Right cardiac atrium (tissue), 5 donors: ENCODE data around the gene AADAT. TPM values are rescaled to one million over a fixed set of nuclear protein-coding genes. Genes with fewer than 3 reads are reported as not detected.
"Not testable (repeated sequence)": the region's sequence is repeated elsewhere in the genome, so short reads cannot be mapped to it uniquely, and the experiment has no call there.

Experiments used
- ATAC-seq, 2 donors: fragments of 200-7000 bp; cut with Tn5 transposase; one replicate each; pipeline versions ENCODE4 v1.8.0 to v1.9.1; 2020; ENCODE audit warnings: moderate library complexity in 2 of 2, mild to moderate bottlenecking in 1 of 2
- DNase-seq, 3 donors: peaks; one replicate each; pipeline ENCODE4 v3.0.0-alpha.2; 2020
- H3K27ac ChIP-seq: one replicate; pipeline ENCODE4 v1.5.1; 2013; ENCODE audit warnings: mild to moderate bottlenecking, low read length, control low read depth, moderate library complexity
- H3K27me3 ChIP-seq: one replicate; pipeline ENCODE4 v1.6.1; 2013; ENCODE audit not compliant: control insufficient read depth, insufficient read depth
- H3K4me1 ChIP-seq: one replicate; pipeline ENCODE4 v1.6.1; 2013; ENCODE audit warnings: low read length; ENCODE audit not compliant: control insufficient read depth, insufficient read depth
- H3K4me3 ChIP-seq: one replicate; pipeline ENCODE4 v1.5.1; 2013; ENCODE audit warnings: low read length, control low read depth
- H3K9me3 ChIP-seq: one replicate; pipeline ENCODE4 v1.6.1; 2013; ENCODE audit warnings: low read length; ENCODE audit not compliant: control insufficient read depth
- WGBS: extraction: QIAGEN DNeasy Blood & Tissue Kit; methylation state at CpG from one replicate; pipeline ENCODE4 v1.1.7; 2013; 5-methylcytosine and 5-hydroxymethylcytosine counted together
- intact Hi-C, 4 donors: fragments of 100-400 bp; cut with DNase I; formaldehyde crosslinking; loops; one replicate each; pipeline versions ENCODE4 v1.11.0 to v1.14.0; 2022 to 2023
- long read RNA-seq, 4 donors: library from polyadenylated mRNA; unstranded; transcript quantifications; one replicate each; pipeline ENCODE4 v2.0.0, GENCODE V29; 2020 to 2021
- polyA plus RNA-seq: library from polyadenylated mRNA; stranded (reverse); fragments of 200-250 nt; gene quantifications from one replicate; pipeline ENCODE4 v1.2.3, GENCODE V29; 2013
- total RNA-seq, 4 donors: library from RNA; stranded (reverse); fragmentation: NEBNext Ultra II Directional; extraction: Animal tissue kit (Norgen Biotek cat#: 25700); gene quantifications; one replicate each; pipeline ENCODE4 v1.2.1, GENCODE V29; 2021
- donor health status: healthy with polysubstance abuse.
- donor health status: DM: no; HTN: yes; CAD: no.
- donor health status: DM: no; HTN: no; CAD: no.
- donor health status: DM: no; HTN: yes; CAD: no; lungs with severe emphysema.
- donor health status: DM: yes; HTN: yes; CAD: no.

Gene AADAT
- total RNA-seq (1 to 10 TPM; 2.0 to 2.1 (median 2.1) TPM), polyA plus RNA-seq (1.5 TPM)
- long read RNA-seq, donor 1, transcript AADAT-201 (13 exons, 2,261 nt): major isoform, 5 of 7 reads
- long read RNA-seq, donor 1, partial matches to known transcripts: 0 of 7 reads
- long read RNA-seq, donor 1, other reads (novel, unspliced or antisense): 2 of 7 reads
- long read RNA-seq, donor 2, partial matches to known transcripts: 0 of 1 reads
- long read RNA-seq, donor 2, other reads (novel, unspliced or antisense): 0 of 1 reads
- long read RNA-seq, donor 3: 0 reads
- long read RNA-seq, donor 4, partial matches to known transcripts: 0 of 2 reads
- long read RNA-seq, donor 4, other reads (novel, unspliced or antisense): 1 of 2 reads

DNA sequence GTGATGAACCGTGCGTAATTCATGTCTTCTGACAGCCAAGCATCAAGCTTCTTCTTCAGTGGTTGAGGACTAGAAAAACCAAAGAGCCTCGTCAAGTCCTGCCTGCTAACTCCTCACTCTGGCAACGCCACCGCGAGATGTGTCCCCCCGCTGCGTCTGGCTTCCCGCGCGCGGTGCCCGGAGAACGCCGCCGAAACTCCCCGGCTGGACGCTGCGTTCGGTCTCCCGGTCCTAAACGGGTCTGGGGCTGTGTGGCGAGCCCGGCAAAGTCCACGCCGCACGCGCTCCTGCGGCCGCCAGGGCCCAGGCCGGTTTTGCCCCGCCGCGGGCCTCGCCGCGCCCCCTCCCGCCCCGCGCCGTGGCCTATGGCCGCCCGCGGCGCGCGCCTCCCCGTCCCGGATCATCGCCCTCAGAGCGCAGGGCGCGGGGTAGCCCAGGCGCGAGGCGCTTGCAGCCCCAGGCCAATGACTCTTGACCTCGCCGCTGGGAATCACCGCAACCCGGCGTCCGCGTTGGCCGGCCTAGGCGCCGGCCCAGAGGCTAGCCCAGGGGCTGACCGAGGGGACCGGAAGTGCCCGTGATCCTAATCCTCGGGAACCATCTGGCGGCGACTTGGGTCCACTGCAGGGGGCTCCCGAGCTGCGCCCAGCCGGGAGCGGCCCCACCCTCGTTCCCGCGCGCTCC, at the start of gene AADAT:
Gene AADAT, minus strand, starts transcription at position 289 of the 684 bp plus-strand sequence. Its CDS starts 266 bp downstream, at position 23.
- H3K4me1 ChIP-seq: no peaks in the 10 kb centered on the region
- H3K27me3 ChIP-seq: no peaks in the 10 kb centered on the region
- H3K4me3 ChIP-seq: peak within 1 kb of the TSS; percentile 63
- under 1% methylated on average over 80 of the region's 80 CpGs for whole genome bisulfite sequencing
- peak; percentile 98 to 99 for ATAC-seq
- H3K9me3 ChIP-seq: no peaks in the 10 kb centered on the region
- peak; percentile 81 to 90 (median 90) for DNase-seq
- intact Hi-C loops: no loop called here
- peak within 1 kb of the TSS; percentile 8 for H3K27ac ChIP-seq

GRCh38 chr4:170138580-170139194, 48.9 kb upstream of the AADAT start:
- Histone ChIP-seq H3K27me3 (no peaks in the 10 kb centered on the region), H3K27ac (no peak overlapping the region), H3K9me3 (no peaks in the 10 kb centered on the region), H3K4me1 (no peaks in the 10 kb centered on the region), H3K4me3 (no peak overlapping the region)
- DNase-seq (peak; percentile 62 to 83 (median 65)), ATAC-seq (peak; percentile 68 to 72)
- intact Hi-C loops: no loop called here
- WGBS: 4% methylated on average over 15 of the region's 15 CpGs

- intact Hi-C loops: no loop called here
- Histone ChIP-seq H3K9me3 (peaks cover 2% of the 10 kb centered on the region), H3K4me1 (no peaks in the 10 kb centered on the region), H3K4me3 (no peak overlapping the region), H3K27me3 (no peaks in the 10 kb centered on the region), H3K27ac (no peak overlapping the region)
- ATAC-seq (no peak), DNase-seq (no peak)
- 65% methylated on average over 3 of the region's 3 CpGs for WGBS
Observed at GRCh38 chr4:170137927-170138326, 48.2 kb upstream of the AADAT start.

DNA sequence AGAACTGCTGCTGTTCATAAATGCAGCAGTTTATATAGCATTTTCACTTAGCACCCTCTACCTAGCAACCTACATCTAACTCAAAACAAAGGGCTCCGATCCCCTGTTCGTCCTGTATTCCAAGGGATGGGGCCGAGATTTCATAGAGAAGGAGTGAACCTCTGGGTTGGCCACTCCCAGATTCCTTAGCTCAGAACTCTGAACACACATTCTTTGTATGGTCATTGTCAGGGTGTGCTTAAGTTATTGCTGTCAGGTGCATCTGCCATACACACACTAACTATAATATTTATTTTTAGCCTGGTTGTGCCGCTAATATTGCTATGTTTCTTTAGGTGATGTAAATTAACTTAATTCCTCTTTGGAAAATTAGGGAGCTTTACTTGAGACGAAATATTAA, 47.7 kb upstream of the AADAT start:
- WGBS: 61% methylated on average over 5 of the region's 5 CpGs
- intact Hi-C loops: no loop called here
- no peak for ATAC-seq

DNA sequence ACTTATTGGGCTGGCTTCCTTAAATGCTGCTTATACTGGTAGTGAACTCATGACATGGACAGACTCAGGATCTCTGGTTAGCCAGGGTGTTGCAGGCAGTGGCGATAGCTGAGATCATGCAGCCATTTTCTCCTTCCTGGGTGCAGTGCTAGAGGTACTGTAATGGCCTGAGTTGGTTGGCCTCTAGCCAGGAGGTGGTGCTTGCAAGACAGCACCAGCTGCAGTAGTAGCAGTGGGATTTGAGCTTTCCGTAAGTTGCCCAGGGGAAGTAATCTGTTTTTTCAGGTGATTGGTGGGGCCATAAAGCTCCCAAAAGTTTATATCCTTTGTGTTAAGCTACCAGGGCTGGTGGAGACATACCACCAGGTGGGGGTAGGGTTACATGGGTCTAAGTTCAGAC, 45.1 kb upstream of the AADAT start:
- H3K27ac ChIP-seq: no peak overlapping the region
- H3K27me3 ChIP-seq: no peaks in the 10 kb centered on the region
- DNase-seq (peak in 1 of 3 donors; percentile 18), ATAC-seq (no peak)
- intact Hi-C loops: no loop called here
- WGBS: 68% methylated on average over 2 of the region's 2 CpGs
- H3K4me3 ChIP-seq: no peak overlapping the region
- peaks cover 4% of the 10 kb centered on the region for H3K9me3 ChIP-seq
- no peaks in the 10 kb centered on the region for H3K4me1 ChIP-seq

More for the DNA sequence above, 47.7 kb upstream of the AADAT start:
- DNase-seq: no peak
- Histone ChIP-seq H3K9me3 (peaks cover 2% of the 10 kb centered on the region), H3K27me3 (no peaks in the 10 kb centered on the region), H3K4me3 (no peak overlapping the region), H3K27ac (no peak overlapping the region), H3K4me1 (no peaks in the 10 kb centered on the region)

DNA sequence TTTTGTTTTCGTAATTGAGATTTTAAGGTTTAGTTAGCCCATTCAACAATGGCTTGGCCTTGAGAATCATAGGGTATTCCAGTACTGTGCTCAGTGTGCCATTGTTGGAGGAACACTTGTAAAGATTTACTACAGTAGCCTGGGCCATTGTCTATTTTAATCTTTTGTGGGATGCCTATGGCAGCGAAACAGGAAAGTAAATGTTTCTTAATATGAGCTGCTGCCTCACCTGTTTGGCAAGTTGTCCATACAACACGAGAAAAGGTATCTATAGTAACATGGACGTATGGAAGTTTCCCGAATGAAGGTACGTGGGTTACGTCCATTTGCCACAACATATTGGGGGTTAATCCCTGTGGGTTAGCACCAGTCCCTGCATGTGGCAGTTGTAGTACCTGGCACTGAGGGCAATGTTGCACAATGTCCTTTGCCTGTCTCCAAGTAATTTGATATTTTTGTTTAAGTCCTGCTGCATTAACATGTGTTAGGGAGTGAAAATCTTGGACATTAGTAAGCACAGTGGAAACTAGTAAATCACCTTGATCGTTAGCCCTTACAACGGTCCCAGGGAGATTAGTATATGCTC, 38.6 kb upstream of the AADAT start:
- Histone ChIP-seq H3K4me3 (no peak overlapping the region), H3K27me3 (no peaks in the 10 kb centered on the region), H3K9me3 (peaks cover 4% of the 10 kb centered on the region), H3K27ac (no peak overlapping the region), H3K4me1 (no peaks in the 10 kb centered on the region)
- WGBS: 81% methylated on average over 9 of the region's 9 CpGs
- intact Hi-C loops: no loop called here
- DNase-seq (no peak), ATAC-seq (no peak)

GRCh38 chr4:170127758-170128157, 38.0 kb upstream of the AADAT start:
- H3K4me3 ChIP-seq: no peak overlapping the region
- H3K4me1 ChIP-seq: no peaks in the 10 kb centered on the region
- peaks cover 3% of the 10 kb centered on the region for H3K9me3 ChIP-seq
- no peaks in the 10 kb centered on the region for H3K27me3 ChIP-seq
- no peak overlapping the region for H3K27ac ChIP-seq
- intact Hi-C loops: no loop called here
- DNase-seq (no peak), ATAC-seq (no peak)
- WGBS: 95% methylated on average over 10 of the region's 10 CpGs

DNA sequence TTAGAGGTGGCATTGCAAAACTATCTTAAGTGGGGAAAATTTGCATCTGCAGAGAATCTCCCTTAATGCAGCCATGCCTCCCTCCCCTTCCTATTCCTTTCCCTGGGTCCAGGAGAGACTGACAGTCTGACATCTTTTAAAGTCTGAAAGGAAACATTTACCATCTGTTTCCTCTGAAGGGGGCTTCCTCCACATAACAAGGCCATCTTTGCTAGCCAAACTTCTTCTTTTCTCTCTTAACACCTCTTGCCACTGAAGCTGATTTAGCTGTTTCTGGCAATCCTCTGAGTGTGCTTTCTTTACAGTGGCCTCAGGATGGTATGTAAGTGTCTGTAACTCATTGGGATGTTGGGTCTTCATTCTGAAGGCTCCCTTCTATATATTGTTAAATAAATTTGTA, 34.6 kb upstream of the AADAT start:
- Histone ChIP-seq H3K27me3 (no peaks in the 10 kb centered on the region), H3K4me1 (no peaks in the 10 kb centered on the region), H3K4me3 (no peak overlapping the region), H3K27ac (no peak overlapping the region), H3K9me3 (no peaks in the 10 kb centered on the region)
- no peak for ATAC-seq
- intact Hi-C loops: no loop called here
- DNase-seq: no peak

- Histone ChIP-seq H3K4me3 (no peak overlapping the region), H3K4me1 (no peaks in the 10 kb centered on the region), H3K27me3 (no peaks in the 10 kb centered on the region), H3K27ac (no peak overlapping the region), H3K9me3 (no peaks in the 10 kb centered on the region)
- intact Hi-C loops: no loop called here
- DNase-seq (no peak), ATAC-seq (no peak)
Observed at GRCh38 chr4:170122252-170122651, 32.5 kb upstream of the AADAT start.

- Histone ChIP-seq H3K27ac (no peak overlapping the region), H3K4me3 (no peak overlapping the region), H3K27me3 (no peaks in the 10 kb centered on the region), H3K4me1 (no peaks in the 10 kb centered on the region), H3K9me3 (no peaks in the 10 kb centered on the region)
- 89% methylated on average over 4 of the region's 4 CpGs for WGBS
- no peak for DNase-seq
- ATAC-seq: no peak
- intact Hi-C loops: no loop called here
Observed at GRCh38 chr4:170114636-170115035, 24.9 kb upstream of the AADAT start.

- WGBS: 55% methylated on average over 1 of the region's 1 CpG
- intact Hi-C loops, DNase-seq: not testable (repeated sequence)
Observed at GRCh38 chr4:170114183-170114582, 24.4 kb upstream of the AADAT start.

More at GRCh38 chr4:170114183-170114582, 24.4 kb upstream of the AADAT start:
- not testable (repeated sequence) for H3K4me1 ChIP-seq, H3K27me3 ChIP-seq, H3K27ac ChIP-seq, H3K9me3 ChIP-seq, H3K4me3 ChIP-seq, ATAC-seq
